GM19463 (cell line): ENCODE results near the gene ISOC2.
"Not testable (repeated sequence)": the region's sequence is repeated elsewhere in the genome, so short reads cannot be mapped to it uniquely, and the experiment has no call there.

Source experiments
- ATAC-seq: cut with Tn5 transposase; IDR thresholded peaks from one replicate; pipeline ENCODE4 v1.9.1; 2021; ENCODE audit warnings: mild to moderate bottlenecking, moderate library complexity; ENCODE audit not compliant: unreplicated experiment

ISOC2 gene

DNA sequence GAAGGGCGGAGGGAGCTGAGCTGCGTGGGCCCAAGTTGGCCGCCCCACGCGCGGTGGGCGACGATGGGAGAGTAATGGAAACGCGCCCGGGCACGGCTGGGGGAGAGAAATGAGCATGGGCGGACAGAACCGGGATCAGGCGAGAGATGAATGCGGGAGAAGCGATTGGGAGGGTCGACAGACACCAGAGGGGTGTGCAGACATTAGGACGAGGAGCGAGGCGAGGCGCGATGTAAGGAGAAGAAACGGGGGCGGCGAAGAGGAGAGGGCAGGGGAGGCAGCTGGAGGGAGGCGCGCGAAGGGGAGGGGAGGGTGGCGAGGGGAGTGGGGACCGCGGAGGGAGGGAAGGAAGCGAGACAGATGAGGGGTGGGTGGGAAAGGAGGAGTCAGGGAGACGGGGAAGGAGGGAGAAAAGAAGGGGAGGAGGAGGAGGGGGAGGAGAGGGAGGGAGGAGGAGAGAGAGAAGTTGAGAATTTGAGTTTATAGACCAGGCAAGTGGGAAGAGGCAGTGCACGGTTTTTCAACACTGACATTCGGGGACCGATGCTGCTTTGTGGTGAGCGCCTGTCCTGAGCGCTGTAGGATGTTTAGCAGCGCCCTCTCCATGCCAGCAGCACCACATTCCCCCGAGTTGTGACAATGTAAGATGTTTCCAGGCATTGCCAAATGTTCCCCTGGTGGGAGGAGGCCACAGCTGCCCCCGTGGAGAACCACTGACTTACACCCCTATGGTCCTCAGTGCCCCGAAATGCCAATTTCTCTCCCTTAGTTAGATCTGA lies 18.2 kb downstream of the ISOC2 start, which contains the start of gene SHISA7:
SHISA7 (minus strand) TSS at position 256 of the 779 bp plus-strand sequence. CDS start 437 bp downstream, outside the sequence.
- no peak for ATAC-seq

DNA sequence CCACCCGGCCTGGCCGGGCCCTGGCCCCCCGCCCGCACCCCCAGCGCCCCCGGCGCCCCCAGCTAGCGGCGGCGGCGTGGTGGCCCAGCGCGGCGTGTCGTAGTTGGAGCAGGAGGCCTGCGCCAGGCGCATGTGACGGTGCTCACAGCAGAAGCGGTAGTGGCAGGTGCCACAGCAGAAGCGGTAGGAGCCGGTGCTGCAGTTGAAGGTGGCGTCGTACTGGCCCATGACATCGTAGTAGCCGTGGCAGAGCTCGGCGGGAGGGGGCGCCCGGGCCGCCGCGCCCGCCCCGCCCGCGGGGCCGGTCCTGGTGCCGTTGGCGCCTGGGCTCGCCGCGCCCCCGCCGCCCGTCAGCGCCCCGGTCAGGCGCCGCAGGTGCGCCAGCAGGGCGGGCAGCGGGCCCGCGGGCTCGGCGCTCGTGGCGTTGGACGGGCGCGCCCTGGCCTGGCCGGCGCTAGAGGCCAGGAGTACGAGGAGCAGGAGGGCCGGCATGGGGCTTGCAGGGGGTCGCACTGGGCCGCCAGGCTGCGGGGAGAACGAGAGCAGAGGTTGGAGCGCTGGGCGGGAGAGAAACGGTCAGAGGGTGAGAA lies 19.0 kb downstream of the ISOC2 start:
- ATAC-seq, result no peak

DNA sequence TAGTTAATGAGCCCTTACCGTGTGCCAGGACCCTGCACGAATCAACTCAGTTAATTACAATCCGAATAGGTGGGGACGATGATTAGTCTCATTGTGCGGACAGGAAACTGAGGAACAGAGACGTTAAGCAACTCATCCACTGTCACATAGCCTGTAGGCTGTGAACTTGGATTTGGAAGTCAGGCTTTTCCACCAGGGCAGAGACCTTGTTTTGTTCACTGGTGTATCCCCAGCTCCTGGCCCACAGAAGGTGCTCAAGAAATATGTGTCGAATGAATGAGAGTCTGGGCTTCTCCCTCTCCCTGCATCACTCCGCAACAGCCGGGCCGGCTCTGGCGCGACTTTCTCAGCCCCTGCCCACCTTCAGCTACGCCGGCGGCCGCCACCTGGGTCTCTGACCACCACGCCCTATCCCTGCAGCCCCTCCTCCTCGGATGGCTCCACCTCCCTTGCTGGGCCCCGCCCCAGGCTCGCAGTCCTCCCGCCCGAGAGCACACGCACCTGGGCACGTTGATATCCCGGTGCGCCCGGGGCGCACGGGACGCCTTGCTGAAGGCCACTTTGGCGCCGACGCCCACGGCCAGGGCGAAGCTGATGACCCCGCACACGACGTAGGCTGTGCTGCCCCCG lies 19.6 kb downstream of the ISOC2 start:
- ATAC-seq, result no peak

DNA sequence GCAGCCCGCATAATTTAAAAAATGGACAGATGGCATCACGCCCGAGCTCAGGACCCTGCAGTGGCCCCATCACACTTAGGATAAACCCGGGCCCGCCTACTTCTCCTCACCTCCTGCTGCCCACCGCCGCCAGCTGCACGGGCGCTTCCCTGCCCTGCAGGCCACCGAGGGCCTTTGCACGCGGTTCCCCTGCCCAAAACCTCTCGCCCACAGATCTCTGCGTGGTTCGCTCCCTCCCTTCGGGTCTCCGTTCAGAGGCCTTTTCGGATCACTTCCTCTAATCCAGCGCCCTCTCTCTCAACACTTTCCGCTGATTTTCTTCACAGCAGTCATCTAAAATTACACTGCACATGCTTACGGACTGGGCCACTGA lies 20.1 kb downstream of the ISOC2 start:
- ATAC-seq, result no peak

DNA sequence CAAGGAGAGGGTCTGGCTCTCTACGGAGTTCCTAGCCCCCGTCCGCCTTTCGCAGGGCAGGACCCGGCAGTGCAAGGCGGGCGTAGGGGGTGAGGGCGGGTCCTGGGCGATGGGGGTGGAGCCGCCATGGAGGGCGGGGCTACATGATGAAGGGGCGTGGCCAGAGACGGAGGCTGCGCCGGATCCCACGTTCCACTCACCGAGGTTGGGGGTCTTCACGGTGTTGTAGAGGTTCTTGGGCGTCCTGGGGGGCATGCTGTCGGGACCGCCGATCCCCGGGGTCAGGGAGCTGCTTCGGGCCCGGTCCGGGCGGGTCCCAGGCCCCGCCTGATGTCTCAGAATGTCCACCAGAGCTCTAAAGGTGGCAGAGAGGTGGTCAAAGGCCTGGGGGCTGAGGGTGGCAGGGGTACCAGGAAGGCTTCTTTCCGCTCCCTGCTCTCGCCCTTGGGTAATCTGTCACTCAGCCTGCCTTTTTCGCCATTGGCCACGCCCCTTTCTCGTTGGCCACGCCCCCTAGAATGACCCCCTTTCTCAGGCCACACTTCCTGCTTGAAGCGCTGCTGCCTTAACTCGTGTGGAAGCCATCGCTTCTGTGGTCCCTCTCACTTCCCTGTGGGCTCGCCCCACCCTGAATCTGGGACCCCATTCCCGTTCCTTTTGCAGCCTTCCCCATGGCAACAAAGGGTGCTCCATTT lies 20.9 kb downstream of the ISOC2 start:
- ATAC-seq, result no peak

DNA sequence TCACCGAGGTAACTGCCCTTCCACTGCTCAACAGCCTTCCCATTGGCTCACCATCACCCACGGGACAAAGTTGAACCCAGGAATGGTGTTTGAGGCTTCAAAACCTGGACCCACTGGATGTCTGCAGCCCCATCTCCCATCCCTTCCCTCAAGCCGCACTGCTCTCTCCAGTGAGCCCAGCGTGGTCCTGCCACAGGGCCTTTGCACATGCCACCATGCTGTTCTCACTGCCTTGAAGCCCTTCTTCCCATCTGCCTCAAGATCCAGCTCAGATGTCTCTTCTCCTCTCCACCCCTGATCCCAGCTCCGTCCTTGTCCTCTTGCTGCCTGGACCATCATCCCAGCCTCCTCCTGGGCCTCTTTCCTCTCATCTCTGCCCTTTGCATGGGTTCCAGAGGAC lies 22.4 kb downstream of the ISOC2 start:
- ATAC-seq, result no peak

DNA sequence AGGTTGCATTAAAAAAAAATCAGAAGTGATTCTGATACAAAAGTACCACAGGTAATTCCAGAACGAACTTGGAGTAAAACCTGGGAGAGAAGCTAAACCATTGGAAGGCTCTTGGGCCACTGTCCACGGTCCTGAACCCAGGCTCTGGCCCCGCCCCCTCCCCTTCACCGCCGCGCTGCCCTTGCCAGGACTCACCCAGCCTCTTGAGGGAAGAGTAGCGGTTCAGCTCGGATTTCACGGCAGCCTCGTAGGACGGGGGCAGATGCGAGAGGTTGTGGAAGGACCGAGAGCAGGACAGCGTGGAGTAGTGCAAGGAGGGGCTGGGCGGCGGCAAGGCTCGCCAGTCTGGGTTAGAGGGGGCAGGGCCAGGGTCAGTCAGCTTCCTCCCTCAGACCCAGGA lies 24.0 kb downstream of the ISOC2 start:
- no peak for ATAC-seq

DNA sequence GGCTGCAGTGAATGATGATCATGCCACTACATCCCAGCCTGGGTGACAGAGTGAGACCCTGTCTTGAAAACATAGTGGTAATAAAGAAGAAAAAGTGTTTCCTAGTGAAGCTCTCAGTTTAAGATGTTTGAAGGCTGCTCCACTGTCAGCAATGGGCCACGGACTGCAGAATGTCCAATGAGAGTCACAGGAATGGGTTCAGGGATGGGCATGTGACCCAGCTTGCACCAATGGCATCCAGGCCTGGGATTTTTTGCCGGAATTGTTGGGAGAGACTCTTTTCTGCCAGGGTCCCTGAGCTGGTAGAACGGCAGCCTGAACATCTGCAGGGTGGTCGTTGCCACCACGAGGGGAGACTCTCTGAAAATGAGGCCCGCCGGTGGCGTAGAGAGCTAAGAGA lies 24.6 kb downstream of the ISOC2 start:
- ATAC-seq, result no peak

DNA sequence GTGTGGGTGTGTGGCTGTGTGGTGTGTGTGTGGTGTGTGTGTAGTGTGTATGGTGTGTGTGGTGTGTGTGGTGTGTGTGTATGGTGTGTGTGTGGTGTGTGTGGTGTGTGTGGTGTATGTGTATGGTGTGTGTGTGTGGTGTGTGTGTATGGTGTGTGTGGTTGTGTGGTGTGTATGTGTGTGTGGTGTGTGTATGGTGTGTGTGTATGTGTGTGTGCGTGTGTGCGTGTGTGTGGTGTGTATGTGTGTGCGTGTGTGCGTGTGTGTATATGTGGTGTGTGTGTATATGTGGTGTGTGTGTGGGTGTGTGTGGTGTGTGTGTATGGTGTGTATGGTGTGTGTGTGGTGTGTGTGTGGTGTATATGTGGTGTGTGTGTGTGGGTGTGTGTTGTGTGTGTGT lies 26.4 kb downstream of the ISOC2 start:
- ATAC-seq, result no peak

DNA sequence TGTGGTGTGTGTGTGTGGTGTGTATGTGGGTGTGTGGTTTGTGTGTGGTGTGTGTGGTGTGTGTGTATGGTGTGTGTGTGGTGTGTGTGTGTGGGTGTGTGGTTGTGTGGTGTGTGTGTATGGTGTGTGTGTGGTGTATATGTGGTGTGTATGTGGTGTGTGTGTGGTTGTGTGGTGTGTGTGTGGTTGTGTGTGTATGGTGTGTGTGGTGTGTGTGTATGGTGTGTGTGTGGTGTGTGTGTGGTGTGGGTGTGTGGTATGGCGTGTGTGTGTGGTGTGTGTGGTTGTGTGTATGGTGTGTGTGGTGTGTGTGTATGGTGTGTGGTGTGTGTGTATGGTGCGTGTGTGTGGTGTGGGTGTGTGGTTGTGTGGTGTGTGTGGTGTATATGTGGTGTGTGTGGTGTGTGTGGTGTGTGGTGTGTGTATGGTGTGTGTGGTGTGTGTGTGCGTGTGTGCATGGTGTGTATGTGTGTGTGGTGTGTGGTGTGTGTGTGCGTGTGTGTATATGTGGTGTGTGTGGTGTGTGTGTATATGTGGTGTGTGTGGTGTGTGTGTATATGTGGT lies 27.0 kb downstream of the ISOC2 start:
- no peak for ATAC-seq

DNA sequence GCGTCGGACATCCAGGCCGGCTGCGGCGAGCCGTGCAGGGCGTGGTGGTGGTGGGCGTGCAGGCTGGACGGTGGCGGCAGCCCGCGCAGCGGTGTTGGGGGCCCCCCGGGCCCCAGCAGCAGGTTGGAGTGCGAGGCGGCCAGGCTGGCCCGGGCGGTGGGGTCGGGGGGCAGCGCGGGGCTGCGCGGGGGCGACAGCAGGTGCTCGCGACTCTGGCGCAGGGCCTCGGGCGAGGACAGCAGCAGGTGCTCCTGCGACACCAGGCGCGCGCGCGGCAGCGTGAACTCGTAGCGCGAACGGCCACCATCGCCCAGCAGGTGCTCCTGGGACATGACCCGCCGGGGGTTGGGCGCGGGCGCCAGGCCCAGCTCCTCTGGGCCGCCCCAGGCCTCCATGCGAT lies 28.1 kb downstream of the ISOC2 start:
- no peak for ATAC-seq

DNA sequence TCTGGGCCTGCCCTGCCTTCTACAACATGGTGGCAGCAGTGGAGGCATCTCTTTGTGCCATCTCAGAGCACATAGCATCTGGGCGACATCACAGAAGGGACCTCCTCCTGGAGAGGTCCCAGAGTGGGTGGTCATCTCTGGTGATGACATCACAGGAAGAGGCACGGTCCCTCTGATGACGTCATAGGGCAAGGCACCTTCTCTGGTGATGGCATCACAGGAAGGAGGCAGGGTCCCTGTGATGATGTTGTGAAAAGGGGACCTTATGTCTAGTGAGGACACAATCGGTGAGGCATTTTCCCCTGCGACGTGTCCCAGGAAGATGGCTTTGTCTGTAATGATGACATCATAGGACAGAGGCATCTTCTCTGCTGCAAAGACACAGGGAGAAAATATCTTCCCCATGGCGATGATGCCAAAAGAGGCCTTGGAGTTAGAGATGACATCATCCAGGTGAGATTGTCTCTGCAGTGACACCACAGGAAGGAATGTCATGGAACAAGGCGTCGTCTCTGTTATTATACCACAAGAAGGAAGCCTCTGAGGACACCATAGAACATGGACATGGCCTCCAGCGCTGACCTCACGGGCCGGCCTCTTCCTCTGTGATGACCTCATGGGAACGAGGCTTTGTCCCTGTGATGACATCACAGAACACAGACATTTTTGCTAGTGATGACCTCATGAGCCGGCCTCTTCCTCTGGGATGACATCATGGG lies 29.0 kb downstream of the ISOC2 start:
- no peak for ATAC-seq

DNA sequence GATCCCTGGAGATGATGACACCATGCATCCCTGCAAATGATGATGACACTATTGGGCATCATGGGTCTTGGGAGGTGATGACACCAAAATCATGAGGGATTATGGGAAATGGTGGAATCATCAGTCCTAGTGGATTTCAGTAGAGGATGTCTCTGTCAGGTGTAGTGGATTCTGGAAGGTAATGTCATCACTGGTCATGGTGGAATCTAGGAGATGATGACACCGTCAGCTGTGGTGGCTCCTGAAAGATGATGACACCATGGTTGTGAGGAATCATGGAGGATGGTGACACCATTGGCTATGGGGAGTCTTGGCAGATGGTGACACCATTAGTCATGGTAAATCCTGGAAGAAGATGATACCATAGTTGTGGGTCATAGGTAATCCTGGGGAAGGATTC lies 30.3 kb downstream of the ISOC2 start:
- no peak for ATAC-seq

DNA sequence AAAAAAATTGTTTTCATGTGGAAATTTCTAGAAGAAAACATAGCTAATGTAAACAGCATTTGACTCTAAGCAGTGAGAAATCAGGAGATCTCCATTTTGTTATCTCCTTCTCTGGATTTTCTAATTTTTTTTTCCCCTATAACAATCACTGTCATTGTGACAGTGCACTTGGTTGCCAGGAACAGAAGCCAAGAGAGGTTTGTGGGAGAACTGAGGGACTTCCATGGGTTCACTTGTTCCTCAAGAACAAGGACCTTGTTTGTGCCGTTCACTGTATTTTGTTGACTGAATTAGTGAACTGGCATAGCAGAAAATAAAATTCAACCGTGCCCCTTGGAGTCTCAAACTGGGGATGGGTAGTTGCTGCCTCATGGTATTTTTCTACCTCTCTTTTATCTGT lies 35.4 kb downstream of the ISOC2 start:
- no peak for ATAC-seq

DNA sequence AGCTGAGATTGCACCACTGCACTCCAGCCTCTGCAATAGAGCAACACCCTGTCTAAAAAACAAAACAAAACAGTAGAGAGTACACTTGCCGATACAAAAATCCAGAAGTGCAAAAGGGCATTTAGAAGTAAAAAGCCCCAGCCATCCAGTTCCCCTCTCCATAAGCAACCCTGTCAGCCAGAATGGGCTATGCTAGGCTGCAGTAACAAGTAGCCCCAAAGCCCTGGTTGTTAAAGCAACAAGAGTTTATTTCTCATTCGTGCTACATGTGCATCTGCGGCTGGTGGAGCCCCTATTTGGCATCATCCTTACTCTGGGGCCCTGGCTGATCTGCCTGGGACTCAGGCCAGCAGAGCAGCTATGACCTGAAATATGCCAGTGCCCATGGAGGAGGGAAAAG lies 36.9 kb downstream of the ISOC2 start:
- no peak for ATAC-seq

DNA sequence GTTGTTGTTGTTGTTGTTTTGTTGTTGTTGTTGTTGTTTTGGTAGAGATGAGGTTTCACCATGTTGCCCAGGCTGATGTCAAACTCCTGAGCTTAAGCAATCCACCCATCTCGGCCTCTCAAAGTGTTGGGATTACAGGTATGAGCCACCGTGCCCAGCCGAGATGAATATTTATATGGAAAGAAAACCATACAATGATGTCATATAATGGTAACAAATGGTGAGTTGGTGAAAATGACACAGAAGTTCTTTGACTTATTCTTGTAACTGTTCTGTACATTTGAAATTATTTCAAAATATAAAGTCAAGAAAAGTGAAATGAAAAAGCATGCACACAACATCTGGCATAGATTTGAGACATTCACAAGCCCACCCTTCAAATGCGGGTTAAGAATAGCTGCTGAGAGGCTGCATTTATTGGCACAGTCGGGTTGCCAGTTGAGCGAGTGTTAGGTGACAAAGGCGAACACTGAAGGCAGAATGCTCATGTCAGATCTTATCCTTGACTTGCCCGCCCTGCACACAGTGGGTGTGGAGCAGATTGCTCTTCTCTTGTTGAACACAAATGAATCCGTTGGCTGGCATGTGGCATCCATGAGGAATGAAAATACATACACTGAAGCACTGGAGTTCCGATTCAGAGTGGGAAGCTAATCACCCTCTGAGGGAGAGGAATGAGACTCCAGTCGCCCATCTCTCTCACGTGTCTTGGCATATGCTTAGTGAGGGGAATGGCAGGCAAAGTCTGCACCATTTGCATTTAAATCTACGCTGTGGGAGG lies 38.0 kb downstream of the ISOC2 start:
- ATAC-seq, result no peak

DNA sequence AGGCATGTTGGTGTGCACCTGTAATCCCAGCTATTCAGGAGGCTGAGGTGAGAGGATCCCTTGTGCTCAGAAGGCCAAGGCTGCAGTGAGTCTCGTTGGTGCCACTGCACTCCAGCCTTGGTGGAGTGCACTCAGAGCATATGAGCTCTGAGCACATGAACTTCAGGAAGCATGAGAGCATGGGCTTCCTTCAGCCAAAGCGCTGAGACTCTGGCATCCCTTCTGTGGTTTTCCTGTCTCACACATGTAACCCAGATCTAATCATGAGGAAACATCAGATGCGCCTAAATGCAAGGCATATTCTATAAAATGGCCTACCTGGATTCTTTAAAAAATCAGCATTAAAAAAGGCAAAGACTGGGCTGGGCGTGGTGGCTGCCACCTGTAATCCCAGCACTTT lies 40.2 kb downstream of the ISOC2 start:
- not testable (repeated sequence) for ATAC-seq

DNA sequence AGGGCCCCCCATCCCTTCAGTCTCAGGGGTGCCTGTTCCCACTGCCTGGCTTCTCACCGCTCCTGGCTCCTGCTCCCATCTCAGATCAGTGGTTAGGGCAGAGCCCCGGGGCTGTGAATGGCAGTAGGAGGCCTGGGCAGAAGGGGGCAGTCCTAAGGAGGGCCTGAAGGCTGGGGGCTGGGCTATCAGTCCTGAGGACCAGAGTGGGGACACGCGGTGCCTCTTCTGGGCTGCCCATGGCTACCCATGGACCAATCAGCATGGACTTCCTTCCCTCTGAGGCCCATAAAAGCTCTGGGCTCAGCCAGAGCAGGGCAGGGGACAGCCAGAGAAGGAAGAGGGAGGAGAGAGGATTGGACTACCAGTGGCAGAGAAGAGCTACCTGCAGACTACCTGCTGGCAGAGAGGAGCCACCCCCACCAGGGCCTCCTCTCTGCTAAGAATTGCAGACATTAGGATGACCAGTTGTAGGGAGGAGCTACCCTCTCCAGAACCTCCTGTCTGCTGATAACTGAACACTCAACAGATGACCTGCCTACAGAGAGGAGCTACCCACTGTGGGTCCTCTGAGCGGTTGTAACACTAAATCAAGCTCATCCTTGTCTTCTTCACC lies 41.7 kb downstream of the ISOC2 start:
- no peak for ATAC-seq

DNA sequence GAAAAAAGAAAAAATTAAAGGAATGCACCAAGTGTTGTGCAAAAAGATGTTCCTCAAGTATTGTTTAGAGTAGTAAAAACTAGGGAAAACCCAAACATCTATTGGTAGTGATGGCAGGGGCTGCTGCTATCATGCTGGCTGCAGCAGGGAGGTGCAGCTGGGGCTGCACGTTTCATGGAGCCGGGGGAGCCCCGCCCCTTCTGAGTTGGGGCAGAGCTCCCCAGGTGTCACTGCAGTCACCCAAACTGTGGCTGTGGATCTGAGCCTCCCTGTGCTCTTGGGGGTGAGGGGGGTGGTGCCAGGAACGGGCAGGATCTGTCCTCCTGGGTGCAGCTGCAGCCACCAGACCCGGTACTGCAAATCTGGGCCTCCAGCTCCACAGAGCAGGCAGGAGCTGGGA lies 42.3 kb downstream of the ISOC2 start:
- no peak for ATAC-seq

DNA sequence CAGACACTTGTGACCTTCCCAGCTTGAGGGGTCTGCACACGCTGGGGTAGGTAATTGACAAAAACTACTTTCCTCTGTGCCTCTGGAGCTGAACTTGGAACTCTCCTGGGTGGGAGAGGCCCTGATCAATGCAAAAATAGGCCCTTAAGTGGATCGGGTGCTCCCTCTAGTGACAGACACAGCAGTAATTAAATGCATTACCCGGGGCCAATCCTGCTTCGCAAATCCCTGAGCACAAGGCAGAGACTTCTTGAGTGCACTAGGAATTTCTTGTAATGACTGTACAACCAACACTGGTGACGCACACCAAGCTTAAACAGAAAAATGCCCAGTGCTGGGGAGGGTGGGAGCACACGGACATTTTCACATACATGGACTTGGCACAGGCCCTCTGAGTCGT lies 43.3 kb downstream of the ISOC2 start:
- no peak for ATAC-seq
